HepG2 (cell line): ENCODE data around the gene APC2. TPM values are rescaled to one million over a fixed set of nuclear protein-coding genes. Genes with fewer than 3 reads are reported as not detected.

ENCODE experiments used
- ADNP ChIP-seq: sonication (generic); formaldehyde crosslinking; IDR thresholded peaks from 2 replicates; pipeline ENCODE4 v1.4.0; 2020; ENCODE audit warnings: missing genetic modification reagents
- CC2D1A ChIP-seq: sonication (generic); formaldehyde crosslinking; IDR thresholded peaks from 2 replicates; pipeline ENCODE4 v1.8.1; 2023; ENCODE audit warnings: mild to moderate bottlenecking, missing genetic modification reagents
- EHMT2 ChIP-seq: fragments of 200-600 bp; sonication (generic); IDR thresholded peaks from 2 replicates; pipeline ENCODE4 v1.7.0; 2017; ENCODE audit warnings: antibody characterized with exemption, low read depth, low read length, borderline replicate concordance
- FOXA3 ChIP-seq: IDR thresholded peaks from 2 replicates; pipeline ENCODE4 v1.6.1; 2016; ENCODE audit warnings: missing genetic modification reagents, missing compliant biosample characterization
- FOXJ3 ChIP-seq: sonication (generic); formaldehyde crosslinking; IDR thresholded peaks from 2 replicates; pipeline ENCODE4 v1.4.0; 2020; ENCODE audit warnings: missing genetic modification reagents, mild to moderate bottlenecking, borderline replicate concordance
- HOXD1 ChIP-seq: sonication (generic); formaldehyde crosslinking; IDR thresholded peaks from 2 replicates; pipeline ENCODE4 v1.5.0; 2020; ENCODE audit warnings: missing genetic modification reagents
- JDP2 ChIP-seq: sonication (generic); formaldehyde crosslinking; IDR thresholded peaks from 2 replicates; pipeline ENCODE4 v1.8.1; 2022; ENCODE audit warnings: missing genetic modification reagents, borderline replicate concordance
- KLF11 ChIP-seq: IDR thresholded peaks from 2 replicates; pipeline ENCODE4 v1.6.1; 2016; ENCODE audit warnings: missing compliant biosample characterization
- NR2C2 ChIP-seq: sonication (generic); formaldehyde crosslinking; IDR thresholded peaks from 2 replicates; pipeline ENCODE4 v1.4.0; 2020; ENCODE audit warnings: missing genetic modification reagents, mild to moderate bottlenecking, moderate library complexity, borderline replicate concordance
- PAX8 ChIP-seq: sonication (generic); formaldehyde crosslinking; IDR thresholded peaks from 2 replicates; pipeline ENCODE4 v1.8.0; 2022; ENCODE audit warnings: mild to moderate bottlenecking, missing genetic modification reagents, borderline replicate concordance
- POLR2G ChIP-seq: fragments of 200-400 bp; formaldehyde crosslinking; IDR thresholded peaks from 2 replicates; pipeline ENCODE4 v1.6.1; 2018; ENCODE audit warnings: mild to moderate bottlenecking, low read depth, low read length, moderate library complexity
- RAD51 ChIP-seq: fragments of 450-650 bp; IDR thresholded peaks from 2 replicates; pipeline ENCODE4 v1.6.1; 2016; ENCODE audit warnings: borderline replicate concordance
- ZBED4 ChIP-seq: sonication (generic); formaldehyde crosslinking; IDR thresholded peaks from 2 replicates; pipeline ENCODE4 v1.4.0; 2020; ENCODE audit warnings: missing genetic modification reagents, borderline replicate concordance
- ZBTB21 ChIP-seq: sonication (generic); formaldehyde crosslinking; IDR thresholded peaks from 2 replicates; pipeline ENCODE4 v1.4.0; 2020; ENCODE audit warnings: missing genetic modification reagents
- ZNF333 ChIP-seq: sonication (generic); formaldehyde crosslinking; IDR thresholded peaks from 2 replicates; pipeline ENCODE4 v1.4.0; 2020; ENCODE audit warnings: mild to moderate bottlenecking, missing genetic modification reagents, borderline replicate concordance
- ZNF33A ChIP-seq: sonication (generic); formaldehyde crosslinking; IDR thresholded peaks from 2 replicates; pipeline ENCODE4 v1.5.1; 2020; ENCODE audit warnings: missing genetic modification reagents, mild to moderate bottlenecking, moderate library complexity, borderline replicate concordance
- ZNF431 ChIP-seq: sonication (generic); formaldehyde crosslinking; IDR thresholded peaks from 2 replicates; pipeline ENCODE4 v1.9.0; 2022; ENCODE audit warnings: missing genetic modification reagents, low read depth, mild to moderate bottlenecking, borderline replicate concordance
- ZNF547 ChIP-seq: sonication (generic); formaldehyde crosslinking; IDR thresholded peaks from 2 replicates; pipeline ENCODE4 v1.5.1; 2020; ENCODE audit warnings: mild to moderate bottlenecking, missing genetic modification reagents
- polyA plus RNA-seq, 8 experiments: library from polyadenylated mRNA; depleted of rRNA in 3 of 8; stranded (reverse) in 7 of 8; unstranded in 1 of 8; fragments of >200 nt; fragmentation: Illumina TruSeq in 4 of 8; extraction: Trizol in 4 of 8; gene quantifications; 2 replicates each; pipeline versions ENCODE4 v1.2.1 to v1.2.3, GENCODE V29; 2011 to 2016; ENCODE audit warnings: low read depth in 4 of 8, missing spikeins in 1 of 8, mixed read lengths in 1 of 8; ENCODE audit not compliant: insufficient read depth in 1 of 8
- total RNA-seq, 5 experiments: library from RNA; depleted of rRNA; stranded (reverse); fragments of >200 nt; fragmentation: Illumina TruSeq; extraction: Trizol; gene quantifications; 2 replicates each; pipeline ENCODE4 v1.2.3, GENCODE V29; 2016; ENCODE audit warnings: low read depth in 1 of 5
- TF ChIP-seq, protein P1 (sequence below): sonication (generic); formaldehyde crosslinking; IDR thresholded peaks from 2 replicates; pipeline ENCODE4 v1.8.1; 2023; ENCODE audit warnings: mild to moderate bottlenecking, missing genetic modification reagents, borderline replicate concordance
- TF ChIP-seq, protein P2 (sequence below): sonication (generic); formaldehyde crosslinking; IDR thresholded peaks from 2 replicates; pipeline ENCODE4 v1.4.0; 2020; ENCODE audit warnings: missing genetic modification reagents
- TF ChIP-seq, protein P3 (sequence below): IDR thresholded peaks from 2 replicates; pipeline ENCODE4 v1.6.1; 2016; ENCODE audit warnings: missing compliant biosample characterization, missing genetic modification reagents, borderline replicate concordance
- TF ChIP-seq, protein P4 (sequence below): sonication (generic); formaldehyde crosslinking; IDR thresholded peaks from 2 replicates; pipeline ENCODE4 v1.8.0; 2022; ENCODE audit warnings: missing genetic modification reagents, mild to moderate bottlenecking, borderline replicate concordance

APC2 gene
- total and polyA plus RNA-seq, 2 of the 13 experiments (the other 11 are each of a cell fraction or from before 2014, with no cell fraction given), result 0.08 to 0.22 TPM

GRCh38 chr19:1470305-1471009 lies 20.5 kb downstream of the APC2 start (continued):
- TF ChIP-seq ZNF33A (no peak), JDP2 (CRISPR knock-in tag) (no peak), ZBED4 (CRISPR knock-in tag) (0 out of 2 replicates have a peak, but pooled peaks have one; percentile 8), ZBTB21 (CRISPR knock-in tag) (no peak), ZNF547 (CRISPR knock-in tag) (no peak), CC2D1A (0 out of 2 replicates have a peak, but pooled peaks have one; percentile 18), ZNF333 (CRISPR knock-in tag) (no peak), ZNF431 (CRISPR knock-in tag) (no peak), FOXJ3 (CRISPR knock-in tag) (no peak), NR2C2 (CRISPR knock-in tag) (peak; percentile 49; the same call in 1 of the 2 replicates), POLR2G (peak; percentile 30; the same call in 1 of the 2 replicates), RAD51 (no peak), FOXA3 (CRISPR knock-in tag) (no peak), HOXD1 (CRISPR knock-in tag) (0 out of 2 replicates have a peak, but pooled peaks have one; percentile 23), ADNP (CRISPR knock-in tag) (no peak), KLF11 (no peak), EHMT2 (no peak), PAX8 (CRISPR knock-in tag) (0 out of 2 replicates have a peak, but pooled peaks have one; percentile 45)
- TF ChIP-seq, protein P1, sequence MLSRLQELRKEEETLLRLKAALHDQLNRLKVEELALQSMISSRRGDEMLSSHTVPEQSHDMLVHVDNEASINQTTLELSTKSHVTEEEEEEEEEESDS, result no peak
- TF ChIP-seq, protein P2, sequence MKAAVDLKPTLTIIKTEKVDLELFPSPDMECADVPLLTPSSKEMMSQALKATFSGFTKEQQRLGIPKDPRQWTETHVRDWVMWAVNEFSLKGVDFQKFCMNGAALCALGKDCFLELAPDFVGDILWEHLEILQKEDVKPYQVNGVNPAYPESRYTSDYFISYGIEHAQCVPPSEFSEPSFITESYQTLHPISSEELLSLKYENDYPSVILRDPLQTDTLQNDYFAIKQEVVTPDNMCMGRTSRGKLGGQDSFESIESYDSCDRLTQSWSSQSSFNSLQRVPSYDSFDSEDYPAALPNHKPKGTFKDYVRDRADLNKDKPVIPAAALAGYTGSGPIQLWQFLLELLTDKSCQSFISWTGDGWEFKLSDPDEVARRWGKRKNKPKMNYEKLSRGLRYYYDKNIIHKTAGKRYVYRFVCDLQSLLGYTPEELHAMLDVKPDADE (CRISPR knock-in tag), result no peak
- TF ChIP-seq, protein P3, sequence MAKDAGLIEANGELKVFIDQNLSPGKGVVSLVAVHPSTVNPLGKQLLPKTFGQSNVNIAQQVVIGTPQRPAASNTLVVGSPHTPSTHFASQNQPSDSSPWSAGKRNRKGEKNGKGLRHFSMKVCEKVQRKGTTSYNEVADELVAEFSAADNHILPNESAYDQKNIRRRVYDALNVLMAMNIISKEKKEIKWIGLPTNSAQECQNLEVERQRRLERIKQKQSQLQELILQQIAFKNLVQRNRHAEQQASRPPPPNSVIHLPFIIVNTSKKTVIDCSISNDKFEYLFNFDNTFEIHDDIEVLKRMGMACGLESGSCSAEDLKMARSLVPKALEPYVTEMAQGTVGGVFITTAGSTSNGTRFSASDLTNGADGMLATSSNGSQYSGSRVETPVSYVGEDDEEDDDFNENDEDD (CRISPR knock-in tag), result no peak; the same call in 1 of the 2 replicates
- TF ChIP-seq, protein P4, sequence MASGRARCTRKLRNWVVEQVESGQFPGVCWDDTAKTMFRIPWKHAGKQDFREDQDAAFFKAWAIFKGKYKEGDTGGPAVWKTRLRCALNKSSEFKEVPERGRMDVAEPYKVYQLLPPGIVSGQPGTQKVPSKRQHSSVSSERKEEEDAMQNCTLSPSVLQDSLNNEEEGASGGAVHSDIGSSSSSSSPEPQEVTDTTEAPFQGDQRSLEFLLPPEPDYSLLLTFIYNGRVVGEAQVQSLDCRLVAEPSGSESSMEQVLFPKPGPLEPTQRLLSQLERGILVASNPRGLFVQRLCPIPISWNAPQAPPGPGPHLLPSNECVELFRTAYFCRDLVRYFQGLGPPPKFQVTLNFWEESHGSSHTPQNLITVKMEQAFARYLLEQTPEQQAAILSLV (CRISPR knock-in tag), result 0 out of 2 replicates have a peak, but pooled peaks have one; percentile 30
